NT2/D1 (cell line): ENCODE results near the gene SEMA7A.

ENCODE experiments used
- SUZ12 ChIP-seq: IDR thresholded peaks from 2 replicates; pipeline ENCODE4 v1.6.1; 2011; ENCODE audit not compliant: insufficient read length, insufficient read depth; ENCODE audit errors: extremely low read depth
- YY1 ChIP-seq: IDR thresholded peaks from 2 replicates; pipeline ENCODE4 v1.6.1; 2011; ENCODE audit not compliant: insufficient read length, insufficient read depth

- TF ChIP-seq YY1 (no peak), SUZ12 (no peak)
Observed at GRCh38 chr15:74433592-74434262, at the start of gene SEMA7A.
